Activated T-cell treated with anti-CD3 and anti-CD28 coated beads, Interleukin-2, amount 50 U/mL, for 48 hours (primary cell): ENCODE results near the gene PTPN12.
A peak's percentile ranks its signal among the peaks of the same experiment; 100 is the strongest.

Experiments
- DNase-seq, 2 experiments: peaks; one replicate each; pipeline ENCODE4 v3.0.0-alpha.2; 2020

Gene PTPN12

GRCh38 chr7:77667459-77668086, 130.5 kb downstream of the PTPN12 start:
- no peak for DNase-seq

DNA sequence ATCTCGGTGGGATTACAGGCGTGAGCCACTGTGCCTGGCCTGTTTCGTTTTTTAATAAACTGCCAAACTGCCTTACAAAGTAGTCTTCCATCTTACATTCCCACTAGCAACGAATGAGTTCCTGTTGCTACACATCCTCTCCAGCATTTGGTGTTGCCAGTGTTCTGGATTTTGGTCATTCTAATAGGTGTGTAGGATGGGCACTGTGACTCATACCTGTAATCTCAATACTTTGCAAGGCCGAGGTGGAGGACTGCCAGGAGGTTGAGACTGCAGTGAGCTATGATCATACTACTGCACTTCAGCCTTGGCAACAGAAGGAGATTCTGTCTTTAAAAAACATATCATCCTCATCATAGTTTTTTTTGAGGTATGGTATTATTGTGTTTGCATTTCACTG, 137.8 kb downstream of the PTPN12 start:
- DNase-seq: no peak

GRCh38 chr7:77679608-77680007, 142.5 kb downstream of the PTPN12 start:
- no peak for DNase-seq

DNA sequence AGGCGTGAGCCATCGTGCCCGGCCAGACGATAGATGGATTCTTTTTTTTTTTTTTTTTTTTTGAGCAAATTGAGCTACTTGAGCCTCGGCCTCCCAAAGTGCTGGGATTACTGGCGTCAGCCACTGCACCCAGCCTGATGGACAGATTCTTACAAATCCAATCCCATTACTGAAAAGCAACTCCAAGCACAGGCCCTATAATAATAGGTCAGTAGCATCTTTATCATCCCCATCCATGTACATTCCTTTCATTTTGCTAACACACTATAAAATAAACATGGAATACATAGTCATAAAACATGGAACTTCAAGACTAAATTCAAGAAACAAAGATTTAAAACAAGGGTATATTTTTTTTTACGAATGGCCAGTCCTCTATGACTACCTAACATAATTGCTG, 143.2 kb downstream of the PTPN12 start:
- DNase-seq: no peak

GRCh38 chr7:77684030-77684429, 146.9 kb downstream of the PTPN12 start:
- DNase-seq: no peak

- DNase-seq: no peak
Observed at GRCh38 chr7:77685233-77685632, 148.1 kb downstream of the PTPN12 start.

DNA sequence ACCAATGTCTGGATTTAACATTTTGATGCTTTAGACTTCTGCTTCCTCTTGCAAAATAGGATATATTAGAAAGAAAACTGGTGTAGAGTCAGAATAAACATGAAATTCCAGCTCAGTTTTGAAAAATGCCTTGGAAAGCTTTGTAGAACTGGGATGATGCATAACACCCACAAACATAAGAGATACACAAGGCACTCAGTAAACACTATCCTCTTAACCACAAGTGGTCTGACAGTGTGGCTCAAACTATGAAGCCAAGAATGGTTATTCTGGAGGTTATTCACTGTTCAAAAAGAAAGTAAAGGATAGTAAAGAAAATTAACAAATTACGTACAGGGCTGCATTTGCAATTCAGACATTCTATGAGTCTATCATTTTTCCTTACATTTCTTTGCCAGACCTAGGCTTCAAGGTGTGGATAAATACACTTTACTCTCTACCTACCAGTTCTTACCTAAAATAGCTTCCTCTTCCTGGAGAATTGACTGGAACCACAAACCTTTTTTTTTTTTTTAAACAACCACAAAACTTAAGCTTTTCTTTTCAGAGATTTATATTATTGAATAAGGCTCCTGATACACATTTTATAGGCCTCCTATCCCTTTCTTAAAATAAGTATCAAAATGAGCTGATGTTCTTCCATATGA, 150.1 kb downstream of the PTPN12 start:
- no peak for DNase-seq

DNA sequence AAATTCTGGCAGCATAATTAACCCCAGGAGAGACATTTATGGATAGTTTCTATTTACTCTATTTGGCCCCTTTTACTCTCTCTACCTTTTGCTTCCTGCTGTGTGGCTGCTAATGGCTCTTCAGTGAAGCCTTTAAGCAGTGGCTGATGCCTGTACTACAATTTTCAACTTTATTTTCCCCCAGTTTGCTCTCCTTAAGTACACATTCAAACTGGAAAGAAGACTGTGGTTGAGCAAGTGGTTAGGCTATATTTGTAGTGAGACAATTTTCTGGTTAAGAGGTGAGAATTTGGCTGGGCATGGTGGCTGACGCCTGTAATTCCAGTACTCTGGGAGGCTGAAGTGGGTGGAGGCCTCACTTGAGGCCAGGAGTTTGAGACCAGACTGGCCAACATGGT, 150.7 kb downstream of the PTPN12 start:
- peak; percentile 42 to 48 for DNase-seq
